CD8-positive, alpha-beta memory T cell (primary cell): ENCODE data around the gene DHX16. TPM values are rescaled to one million over a fixed set of nuclear protein-coding genes. Genes with fewer than 3 reads are reported as not detected.
"Not testable (repeated sequence)": the region's sequence is repeated elsewhere in the genome, so short reads cannot be mapped to it uniquely, and the experiment has no call there.

Experiments used
- CTCF ChIA-PET: fragments of 350-600 bp; sonication (Branson Sonifier 250); formaldehyde crosslinking; loops from one replicate; lab custom pipeline; 2021; ENCODE audit warnings: antibody characterized with exemption; lab: Charles Lee
- POLR2A ChIA-PET: fragments of 350-600 bp; sonication (Branson Sonifier 250); formaldehyde crosslinking; loops from one replicate; lab custom pipeline; 2021; ENCODE audit warnings: antibody characterized with exemption; lab: Charles Lee
- DNase-seq, 5 donors: peaks; one replicate each; pipeline versions ENCODE4 v3.0.0 to v3.0.0-alpha.2; 2020 to 2022; ENCODE audit warnings: mixed read lengths in 1 of 5
- H3K27ac ChIP-seq: one replicate; pipeline ENCODE4 v1.7.0; 2013; ENCODE audit warnings: low read depth, mild to moderate bottlenecking, low read length, moderate library complexity
- H3K27me3 ChIP-seq: 2 replicates; pipeline ENCODE4 v1.7.0; 2013; ENCODE audit warnings: low read length, mild to moderate bottlenecking; ENCODE audit not compliant: insufficient read depth, poor library complexity, severe bottlenecking
- H3K36me3 ChIP-seq: 2 replicates; pipeline ENCODE4 v1.7.0; 2013; ENCODE audit warnings: mild to moderate bottlenecking, low read length, moderate library complexity; ENCODE audit not compliant: insufficient read depth
- H3K4me1 ChIP-seq: 2 replicates; pipeline ENCODE4 v1.7.0; 2013; ENCODE audit warnings: mild to moderate bottlenecking, low read length, moderate library complexity; ENCODE audit not compliant: insufficient read depth
- H3K4me3 ChIP-seq: 2 replicates; pipeline ENCODE4 v1.7.0; 2013; ENCODE audit warnings: mild to moderate bottlenecking, low read length
- H3K9me3 ChIP-seq: 2 replicates; pipeline ENCODE4 v1.7.0; 2013; ENCODE audit warnings: mild to moderate bottlenecking, low read length
- H3K27ac Mint-ChIP-seq, 8 donors: one replicate each; pipeline ENCODE4 v1.8.0; 2020 to 2021; ENCODE audit warnings: mixed read lengths in 8 of 8, mild to moderate bottlenecking in 6 of 8, inconsistent platforms in 3 of 8, moderate library complexity in 3 of 8
- H3K27me3 Mint-ChIP-seq, 2 donors: one replicate each; pipeline ENCODE4 v1.8.0; 2020 to 2021; ENCODE audit warnings: mixed read lengths in 2 of 2, mild to moderate bottlenecking in 1 of 2, moderate library complexity in 1 of 2
- H3K36me3 Mint-ChIP-seq, 3 donors: one replicate each; pipeline ENCODE4 v1.8.0; 2020 to 2021; ENCODE audit warnings: mixed read lengths in 3 of 3, inconsistent platforms in 1 of 3, mild to moderate bottlenecking in 1 of 3
- H3K4me1 Mint-ChIP-seq, 3 donors: one replicate each; pipeline ENCODE4 v1.8.0; 2020 to 2021; ENCODE audit warnings: mixed read lengths in 3 of 3, inconsistent platforms in 1 of 3, mild to moderate bottlenecking in 1 of 3
- H3K4me3 Mint-ChIP-seq, 7 donors: one replicate each; pipeline ENCODE4 v1.8.0; 2020 to 2021; ENCODE audit warnings: mixed read lengths in 7 of 7, mild to moderate bottlenecking in 6 of 7, moderate library complexity in 4 of 7, inconsistent platforms in 2 of 7
- H3K9me3 Mint-ChIP-seq, 5 donors: one replicate each; pipeline ENCODE4 v1.8.0; 2020 to 2022; ENCODE audit warnings: mixed read lengths in 5 of 5, mild to moderate bottlenecking in 3 of 5, moderate library complexity in 2 of 5, inconsistent platforms in 1 of 5
- polyA plus RNA-seq: library from polyadenylated mRNA; unstranded; fragments of 300-500 nt; fragmentation: Illumina TruSeq; gene quantifications from one replicate; pipeline ENCODE4 v1.2.3, GENCODE V29; 2021
- total RNA-seq, 2 experiments: library from RNA; stranded (reverse); gene quantifications; one replicate each; pipeline ENCODE4 v1.2.3, GENCODE V29; 2021

The DHX16 gene
- total and polyA plus RNA-seq, 3 experiments from 2014 or later, result 31.0 to 49.1 (median 47.5) TPM

GRCh38 chr6:30717845-30718720 is 45.3 kb upstream of the DHX16 start:
- Histone ChIP-seq H3K4me3 (peak overlapping the region; percentile 85), H3K4me1 (peaks cover 24% of the 10 kb centered on the region), H3K27ac (peak overlapping the region; percentile 76), H3K36me3 (peaks cover 11% of the 10 kb centered on the region)
- Mint-ChIP-seq H3K4me3 (peak overlapping the region; percentile 90 to 98 (median 97)), H3K36me3 (peaks cover 7 to 51% (median 15%) of the 10 kb centered on the region in 3 donors), H3K4me1 (peaks cover 46 to 64% (median 48%) of the 10 kb centered on the region in 3 donors), H3K27ac (peak overlapping the region; percentile 98 to 100 (median 99))
- ChIA-PET POLR2A (interaction anchor here (0.8 to 7.4 kb wide), 17 partner anchors 12 to 225 kb away, joined by 3 to 142 read pairs (median 6); partner anchors contain the start of genes DHX16, GNL1, MRPS18B and PPP1R10), CTCF (interaction anchor here (1.1 to 17.1 kb wide), 5 partner anchors 13 to 236 kb away, joined by 3 to 697 read pairs (median 6); partner anchors contain the start of genes DHX16, MRPS18B and PPP1R10)
- DNase-seq, H3K9me3 ChIP-seq, H3K27me3 ChIP-seq, H3K9me3 Mint-ChIP-seq, H3K27me3 Mint-ChIP-seq: not testable (repeated sequence)

DNA sequence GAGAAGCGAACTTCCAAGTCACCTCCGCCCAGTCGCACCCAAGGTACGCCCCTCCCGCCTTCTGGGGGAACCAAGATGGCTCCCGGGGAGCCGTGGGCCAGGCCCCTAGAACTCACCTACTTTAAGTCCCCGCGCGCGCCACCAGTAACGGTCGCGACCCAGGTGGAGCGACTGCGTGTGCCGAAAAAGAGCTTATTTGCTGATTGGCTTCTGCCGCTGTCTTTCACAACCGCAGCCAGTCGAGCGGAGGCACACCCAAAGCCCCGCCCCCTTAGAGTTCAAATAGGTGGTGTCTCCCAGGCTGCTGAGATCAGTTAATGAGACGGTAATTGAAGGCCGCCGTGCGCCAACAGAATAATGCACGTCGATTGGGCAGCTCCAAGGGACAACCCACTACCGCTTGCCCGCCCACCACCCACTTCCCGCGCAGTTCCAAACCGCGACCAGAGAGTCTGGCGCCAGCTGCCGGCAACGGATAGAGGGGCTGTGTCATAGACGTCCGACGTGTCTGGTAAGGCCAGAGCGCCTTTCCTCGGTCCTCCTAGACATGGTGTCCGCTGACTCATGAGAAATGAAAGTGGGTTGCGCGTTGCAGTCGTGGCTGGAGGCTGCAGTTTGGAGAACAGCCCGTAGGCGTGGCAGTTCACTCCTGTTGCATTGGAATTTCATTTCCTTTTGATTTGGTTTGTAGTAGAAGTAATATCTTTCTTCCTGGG is 44.5 kb upstream of the DHX16 start, which contains the start of gene MDC1:
MDC1 (minus strand) TSS at position 153 of the 716 bp plus-strand sequence. CDS start 2,106 bp downstream, outside the sequence.
- H3K9me3 ChIP-seq, result no peaks in the 10 kb centered on the region
- ChIA-PET CTCF (interaction anchor here (0.7 to 17.1 kb wide), 11 partner anchors 10 to 235 kb away, joined by 3 to 697 read pairs (median 4); partner anchors contain the start of genes DHX16, IER3, MRPS18B and PPP1R10), POLR2A (interaction anchor here (0.5 to 7.4 kb wide), 21 partner anchors 13 to 224 kb away, joined by 3 to 70 read pairs (median 4); partner anchors contain the start of genes DHX16, GNL1, MRPS18B and PPP1R10)
- H3K4me1 Mint-ChIP-seq, result peaks cover 45 to 64% (median 46%) of the 10 kb centered on the region in 3 donors
- no peaks in the 10 kb centered on the region for H3K9me3 Mint-ChIP-seq
- no peaks in the 10 kb centered on the region for H3K27me3 ChIP-seq
- H3K27me3 Mint-ChIP-seq, result peaks cover 0 to 2% of the 10 kb centered on the region in 2 donors
- peaks cover 11 to 53% (median 14%) of the 10 kb centered on the region in 3 donors for H3K36me3 Mint-ChIP-seq
- peak within 1 kb of the TSS; percentile 90 to 98 (median 94) for H3K4me3 Mint-ChIP-seq
- peaks cover 20% of the 10 kb centered on the region for H3K4me1 ChIP-seq
- peaks cover 15% of the 10 kb centered on the region for H3K36me3 ChIP-seq
- peak within 1 kb of the TSS; percentile 85 for H3K4me3 ChIP-seq
- H3K27ac ChIP-seq, result peak within 1 kb of the TSS; percentile 92
- H3K27ac Mint-ChIP-seq, result peak within 1 kb of the TSS; percentile 92 to 100 (median 99)
- DNase-seq, result peak; percentile 97 to 100 (median 99)

DNA sequence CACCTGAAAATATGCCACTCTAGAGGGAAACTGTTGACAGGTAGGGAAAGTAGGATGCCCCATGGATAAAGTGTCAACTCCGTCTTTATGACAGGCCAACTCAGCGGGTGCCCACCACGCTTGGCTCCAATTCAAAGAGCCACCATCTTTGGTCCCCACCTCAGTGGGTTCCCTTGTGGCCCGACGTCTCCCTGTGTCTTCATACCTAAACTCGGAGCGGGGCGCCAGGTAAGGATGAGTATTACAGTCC is 44.0 kb upstream of the DHX16 start:
- ChIA-PET CTCF (interaction anchor here (0.7 to 17.1 kb wide), 11 partner anchors 10 to 235 kb away, joined by 3 to 697 read pairs (median 4); partner anchors contain the start of genes DHX16, IER3, MRPS18B and PPP1R10), POLR2A (interaction anchor here (0.7 to 7.4 kb wide), 17 partner anchors 15 to 223 kb away, joined by 3 to 70 read pairs (median 5); partner anchors contain the start of genes DHX16, GNL1, MRPS18B and PPP1R10)
- H3K9me3 Mint-ChIP-seq, result no peaks in the 10 kb centered on the region
- no peak for DNase-seq
- H3K4me1 Mint-ChIP-seq, result peaks cover 45 to 65% (median 49%) of the 10 kb centered on the region in 3 donors
- peak overlapping the region; percentile 90 to 98 (median 94) for H3K4me3 Mint-ChIP-seq
- peaks cover 11 to 57% (median 16%) of the 10 kb centered on the region in 3 donors for H3K36me3 Mint-ChIP-seq
- Histone ChIP-seq H3K36me3 (peaks cover 20% of the 10 kb centered on the region), H3K9me3 (no peaks in the 10 kb centered on the region), H3K4me3 (peak overlapping the region; percentile 81), H3K4me1 (peaks cover 22% of the 10 kb centered on the region), H3K27ac (peak overlapping the region; percentile 92), H3K27me3 (no peaks in the 10 kb centered on the region)
- peaks cover 0 to 2% of the 10 kb centered on the region in 2 donors for H3K27me3 Mint-ChIP-seq
- peak overlapping the region; percentile 92 to 100 (median 99) for H3K27ac Mint-ChIP-seq

GRCh38 chr6:30714263-30714662 is 41.5 kb upstream of the DHX16 start:
- H3K27me3 ChIP-seq, result no peaks in the 10 kb centered on the region
- peaks cover 16% of the 10 kb centered on the region for H3K4me1 ChIP-seq
- H3K27ac ChIP-seq, result no peak overlapping the region
- Mint-ChIP-seq H3K9me3 (no peaks in the 10 kb centered on the region), H3K4me1 (peaks cover 38 to 62% (median 45%) of the 10 kb centered on the region in 3 donors), H3K4me3 (no peak overlapping the region), H3K27ac (peak overlapping the region in 1 of 8 donors; percentile 12), H3K27me3 (no peaks in the 10 kb centered on the region), H3K36me3 (peaks cover 11 to 60% (median 22%) of the 10 kb centered on the region in 3 donors)
- CTCF ChIA-PET, result interaction anchor here (0.7 to 3.1 kb wide), 3 partner anchors 8 to 35 kb away, joined by 3 to 13 read pairs (median 4); no protein-coding TSS in a partner anchor
- DNase-seq, result no peak
- peaks cover 35% of the 10 kb centered on the region for H3K36me3 ChIP-seq
- POLR2A ChIA-PET, result no interaction called here
- no peak overlapping the region for H3K4me3 ChIP-seq
- H3K9me3 ChIP-seq, result no peaks in the 10 kb centered on the region

DNA sequence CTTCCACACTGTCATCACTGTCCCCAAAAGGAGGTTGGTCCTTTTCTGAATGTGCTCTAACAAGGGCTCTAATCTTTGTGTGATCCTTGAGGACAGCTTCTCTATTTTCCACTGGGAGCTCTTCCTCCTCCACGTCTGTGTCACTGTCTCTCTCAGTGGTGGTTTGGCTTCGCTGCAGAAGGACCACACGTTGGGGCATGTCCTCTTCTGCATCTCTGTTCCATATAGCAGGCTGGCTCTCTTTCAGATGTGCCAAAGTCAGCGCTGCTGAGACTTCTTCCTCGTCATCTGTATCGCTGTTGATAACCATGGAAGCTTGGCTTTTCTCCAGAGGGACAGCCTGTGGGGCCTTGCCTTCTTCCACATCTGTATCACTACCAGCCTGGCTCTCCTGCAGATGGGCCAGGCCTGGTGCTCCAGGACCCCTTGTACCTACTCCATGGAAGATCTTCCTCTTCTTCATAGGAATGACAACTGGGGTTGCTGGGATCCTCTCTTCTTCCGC is 39.7 kb upstream of the DHX16 start:
- H3K4me1 ChIP-seq, result peaks cover 13% of the 10 kb centered on the region
- no peak overlapping the region for H3K4me3 ChIP-seq
- H3K27me3 ChIP-seq, result no peaks in the 10 kb centered on the region
- DNase-seq, result no peak
- Mint-ChIP-seq H3K9me3 (no peaks in the 10 kb centered on the region), H3K4me3 (peak overlapping the region in 1 of 7 donors; percentile 2), H3K36me3 (peaks cover 11 to 70% (median 27%) of the 10 kb centered on the region in 3 donors), H3K4me1 (peaks cover 32 to 50% (median 39%) of the 10 kb centered on the region in 3 donors), H3K27me3 (no peaks in the 10 kb centered on the region), H3K27ac (peak overlapping the region in 5 of 8 donors; percentile 36 to 77 (median 63))
- H3K36me3 ChIP-seq, result peaks cover 40% of the 10 kb centered on the region
- no peaks in the 10 kb centered on the region for H3K9me3 ChIP-seq
- CTCF ChIA-PET, result interaction anchor here (1.4 to 3.1 kb wide), 4 partner anchors 9 to 171 kb away, joined by 3 to 13 read pairs (median 9); partner anchors contain the start of gene DHX16
- POLR2A ChIA-PET, result no interaction called here
- no peak overlapping the region for H3K27ac ChIP-seq

DNA sequence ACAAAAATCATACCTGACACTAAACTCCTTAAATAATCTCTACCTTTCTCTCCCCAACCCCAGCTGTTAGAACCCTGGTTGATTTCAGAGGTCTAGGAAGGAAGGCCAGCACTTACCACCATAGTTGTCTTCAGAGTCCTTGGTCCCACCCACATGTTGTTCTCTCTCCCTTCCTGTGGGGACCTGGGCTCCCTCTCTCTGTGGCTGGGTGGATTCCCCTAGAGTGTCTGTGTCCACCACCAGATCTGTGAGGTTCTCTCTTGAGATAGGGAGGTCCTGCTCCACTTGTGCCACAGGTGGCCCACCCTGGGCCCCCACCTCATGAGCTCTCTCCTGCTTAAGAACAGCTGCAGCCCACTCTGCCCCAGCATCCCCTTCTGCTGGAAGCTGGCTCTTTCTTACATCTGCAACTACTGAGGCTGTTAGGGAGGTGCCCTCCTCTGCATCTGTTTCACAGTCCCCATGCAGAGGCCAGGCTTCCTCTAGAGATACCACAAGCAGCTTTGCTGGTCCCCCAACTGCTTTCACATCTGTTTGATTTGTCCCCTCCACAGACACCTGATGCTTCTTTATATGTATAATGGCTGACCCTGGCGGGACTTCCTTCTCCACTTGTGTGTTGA is 39.1 kb upstream of the DHX16 start:
- POLR2A ChIA-PET, result no interaction called here
- Mint-ChIP-seq H3K4me1 (peaks cover 27 to 43% (median 34%) of the 10 kb centered on the region in 3 donors), H3K27me3 (no peaks in the 10 kb centered on the region), H3K36me3 (peaks cover 11 to 73% (median 30%) of the 10 kb centered on the region in 3 donors), H3K4me3 (peak overlapping the region in 2 of 7 donors; percentile 2 to 68), H3K27ac (peak overlapping the region in 7 of 8 donors; percentile 10 to 77 (median 60)), H3K9me3 (no peaks in the 10 kb centered on the region)
- Histone ChIP-seq H3K36me3 (peaks cover 40% of the 10 kb centered on the region), H3K27ac (no peak overlapping the region), H3K4me1 (peaks cover 12% of the 10 kb centered on the region), H3K27me3 (no peaks in the 10 kb centered on the region), H3K9me3 (no peaks in the 10 kb centered on the region), H3K4me3 (no peak overlapping the region)
- CTCF ChIA-PET, result interaction anchor here (1.4 to 3.1 kb wide), 4 partner anchors 10 to 171 kb away, joined by 3 to 13 read pairs (median 9); partner anchors contain the start of gene DHX16
- DNase-seq, result no peak
